SK-N-SH treated with all-trans-retinoic acid at 6 μM for 48 hours (cell line): ENCODE data around the gene MAP3K7CL.

Experiments
- ATAC-seq: fragments of 200-7000 bp; cut with Tn5 transposase; 3 replicates; pipeline ENCODE4 v1.9.1; 2020; ENCODE audit warnings: mild to moderate bottlenecking, moderate library complexity
- ARNTL ChIP-seq: fragments of 450-650 bp; formaldehyde crosslinking; IDR thresholded peaks from 2 replicates; pipeline ENCODE4 v1.5.0; 2020; ENCODE audit warnings: low read depth, mild to moderate bottlenecking, moderate library complexity, borderline replicate concordance
- BACH2 ChIP-seq: fragments of 250-450 bp; sonication (Bioruptor Pico); IDR thresholded peaks from 2 replicates; pipeline ENCODE4 v1.9.0; 2021; ENCODE audit warnings: mild to moderate bottlenecking, borderline replicate concordance
- GLIS3 ChIP-seq: fragments of 250-450 bp; sonication (Bioruptor Pico); IDR thresholded peaks from 2 replicates; pipeline ENCODE4 v1.5.0; 2020; ENCODE audit warnings: mild to moderate bottlenecking, moderate library complexity
- ISL1 ChIP-seq: fragments of 250-450 bp; sonication (Bioruptor Pico); IDR thresholded peaks from 2 replicates; pipeline ENCODE4 v2.1.2; 2022; ENCODE audit warnings: mild to moderate bottlenecking, moderate library complexity
- OSR1 ChIP-seq: fragments of 250-450 bp; sonication (Bioruptor Pico); IDR thresholded peaks from 2 replicates; pipeline ENCODE4 v1.8.0; 2022; ENCODE audit warnings: moderate library complexity, mild to moderate bottlenecking, inconsistent platforms
- PPARA ChIP-seq: fragments of 250-450 bp; sonication (Bioruptor Pico); IDR thresholded peaks from 2 replicates; pipeline ENCODE4 v1.5.0; 2020; ENCODE audit warnings: mild to moderate bottlenecking, borderline replicate concordance
- SNAI2 ChIP-seq: fragments of 250-450 bp; sonication (Bioruptor Pico); IDR thresholded peaks from 2 replicates; pipeline ENCODE4 v1.5.0; 2020; ENCODE audit warnings: mild to moderate bottlenecking, moderate library complexity
- TCF4 ChIP-seq: fragments of 250-450 bp; sonication (Bioruptor Pico); IDR thresholded peaks from 2 replicates; pipeline ENCODE4 v1.8.0; 2021; ENCODE audit warnings: mild to moderate bottlenecking, moderate library complexity, borderline replicate concordance
- TOX ChIP-seq: fragments of 250-450 bp; sonication (Bioruptor Pico); IDR thresholded peaks from 2 replicates; pipeline ENCODE4 v1.8.0; 2021; ENCODE audit warnings: mild to moderate bottlenecking, moderate library complexity, borderline replicate concordance
- TSHZ2 ChIP-seq: fragments of 250-450 bp; sonication (Bioruptor Pico); IDR thresholded peaks from 2 replicates; pipeline ENCODE4 v1.5.0; 2020; ENCODE audit warnings: mild to moderate bottlenecking, moderate library complexity
- ZC3H10 ChIP-seq: fragments of 250-450 bp; sonication (Bioruptor Pico); IDR thresholded peaks from 2 replicates; pipeline ENCODE4 v1.5.1; 2021; ENCODE audit warnings: mild to moderate bottlenecking, moderate library complexity
- ZFP3 ChIP-seq: fragments of 250-450 bp; sonication (Bioruptor Pico); IDR thresholded peaks from 2 replicates; pipeline ENCODE4 v1.5.0; 2020; ENCODE audit warnings: mild to moderate bottlenecking, moderate library complexity
- ZFP30 ChIP-seq: fragments of 450-650 bp; formaldehyde crosslinking; IDR thresholded peaks from 2 replicates; pipeline ENCODE4 v1.5.0; 2022; ENCODE audit warnings: mild to moderate bottlenecking, moderate library complexity
- ZNF565 ChIP-seq: fragments of 450-650 bp; formaldehyde crosslinking; conservative IDR thresholded peaks from 2 replicates; pipeline ENCODE4 v1.5.0; 2020; ENCODE audit warnings: low read depth, mild to moderate bottlenecking, moderate library complexity
- ZNF70 ChIP-seq: fragments of 450-650 bp; formaldehyde crosslinking; IDR thresholded peaks from 2 replicates; pipeline ENCODE4 v1.5.0; 2020; ENCODE audit warnings: mild to moderate bottlenecking, moderate library complexity
- ZNF8 ChIP-seq: fragments of 450-650 bp; formaldehyde crosslinking; IDR thresholded peaks from 2 replicates; pipeline ENCODE4 v1.5.0; 2020; ENCODE audit warnings: mild to moderate bottlenecking, moderate library complexity
- TF ChIP-seq, protein P1 (sequence below): fragments of 250-450 bp; sonication (Bioruptor Pico); IDR thresholded peaks from 2 replicates; pipeline ENCODE4 v1.8.0; 2021; ENCODE audit warnings: low read depth, mild to moderate bottlenecking, moderate library complexity, borderline replicate concordance
- TF ChIP-seq, protein P2 (sequence below): fragments of 250-450 bp; sonication (Bioruptor Pico); IDR thresholded peaks from 2 replicates; pipeline ENCODE4 v1.5.1; 2020; ENCODE audit warnings: low read depth, mild to moderate bottlenecking, moderate library complexity
- TF ChIP-seq, protein P3 (sequence below): fragments of 250-450 bp; sonication (Bioruptor Pico); IDR thresholded peaks from 2 replicates; pipeline ENCODE4 v1.8.0; 2020; ENCODE audit warnings: mild to moderate bottlenecking, moderate library complexity, borderline replicate concordance

The MAP3K7CL gene

GRCh38 chr21:29091033-29091432, 39.4 kb upstream of the MAP3K7CL start:
- peak; percentile 73 for ATAC-seq
- no peak for TF ChIP-seq ISL1 (CRISPR knock-in tag)
- TF ChIP-seq GLIS3 (CRISPR knock-in tag) = no peak
- no peak for TF ChIP-seq TOX
- TF ChIP-seq ZNF70 (CRISPR knock-in tag) = no peak
- TF ChIP-seq, protein P1, sequence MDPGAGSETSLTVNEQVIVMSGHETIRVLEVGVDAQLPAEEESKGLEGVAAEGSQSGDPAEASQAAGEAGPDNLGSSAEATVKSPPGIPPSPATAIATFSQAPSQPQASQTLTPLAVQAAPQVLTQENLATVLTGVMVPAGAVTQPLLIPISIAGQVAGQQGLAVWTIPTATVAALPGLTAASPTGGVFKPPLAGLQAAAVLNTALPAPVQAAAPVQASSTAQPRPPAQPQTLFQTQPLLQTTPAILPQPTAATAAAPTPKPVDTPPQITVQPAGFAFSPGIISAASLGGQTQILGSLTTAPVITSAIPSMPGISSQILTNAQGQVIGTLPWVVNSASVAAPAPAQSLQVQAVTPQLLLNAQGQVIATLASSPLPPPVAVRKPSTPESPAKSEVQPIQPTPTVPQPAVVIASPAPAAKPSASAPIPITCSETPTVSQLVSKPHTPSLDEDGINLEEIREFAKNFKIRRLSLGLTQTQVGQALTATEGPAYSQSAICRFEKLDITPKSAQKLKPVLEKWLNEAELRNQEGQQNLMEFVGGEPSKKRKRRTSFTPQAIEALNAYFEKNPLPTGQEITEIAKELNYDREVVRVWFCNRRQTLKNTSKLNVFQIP (CRISPR knock-in tag) = no peak
- TF ChIP-seq ZFP3 (CRISPR knock-in tag) = no peak
- TF ChIP-seq, protein P2, sequence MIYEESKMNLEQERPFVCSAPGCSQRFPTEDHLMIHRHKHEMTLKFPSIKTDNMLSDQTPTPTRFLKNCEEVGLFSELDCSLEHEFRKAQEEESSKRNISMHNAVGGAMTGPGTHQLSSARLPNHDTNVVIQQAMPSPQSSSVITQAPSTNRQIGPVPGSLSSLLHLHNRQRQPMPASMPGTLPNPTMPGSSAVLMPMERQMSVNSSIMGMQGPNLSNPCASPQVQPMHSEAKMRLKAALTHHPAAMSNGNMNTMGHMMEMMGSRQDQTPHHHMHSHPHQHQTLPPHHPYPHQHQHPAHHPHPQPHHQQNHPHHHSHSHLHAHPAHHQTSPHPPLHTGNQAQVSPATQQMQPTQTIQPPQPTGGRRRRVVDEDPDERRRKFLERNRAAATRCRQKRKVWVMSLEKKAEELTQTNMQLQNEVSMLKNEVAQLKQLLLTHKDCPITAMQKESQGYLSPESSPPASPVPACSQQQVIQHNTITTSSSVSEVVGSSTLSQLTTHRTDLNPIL (CRISPR knock-in tag) = no peak
- no peak for TF ChIP-seq OSR1 (CRISPR knock-in tag)
- TF ChIP-seq ZNF565 (CRISPR knock-in tag) = no peak
- no peak for TF ChIP-seq ARNTL (CRISPR knock-in tag)
- no peak for TF ChIP-seq TCF4 (CRISPR knock-in tag)
- no peak for TF ChIP-seq SNAI2 (CRISPR knock-in tag)
- no peak for TF ChIP-seq TSHZ2 (CRISPR knock-in tag)
- no peak for TF ChIP-seq BACH2 (CRISPR knock-in tag)
- TF ChIP-seq ZNF8 (CRISPR knock-in tag) = no peak
- no peak for TF ChIP-seq PPARA

GRCh38 chr21:29092102-29092959, 38.1 kb upstream of the MAP3K7CL start:
- TF ChIP-seq TOX (no peak), ZC3H10 (no peak), TSHZ2 (CRISPR knock-in tag) (no peak), ZFP3 (CRISPR knock-in tag) (no peak), ZFP30 (CRISPR knock-in tag) (no peak), SNAI2 (CRISPR knock-in tag) (no peak), ZNF565 (CRISPR knock-in tag) (no peak)
- TF ChIP-seq, protein P2 (CRISPR knock-in tag) = no peak
- TF ChIP-seq, protein P3, sequence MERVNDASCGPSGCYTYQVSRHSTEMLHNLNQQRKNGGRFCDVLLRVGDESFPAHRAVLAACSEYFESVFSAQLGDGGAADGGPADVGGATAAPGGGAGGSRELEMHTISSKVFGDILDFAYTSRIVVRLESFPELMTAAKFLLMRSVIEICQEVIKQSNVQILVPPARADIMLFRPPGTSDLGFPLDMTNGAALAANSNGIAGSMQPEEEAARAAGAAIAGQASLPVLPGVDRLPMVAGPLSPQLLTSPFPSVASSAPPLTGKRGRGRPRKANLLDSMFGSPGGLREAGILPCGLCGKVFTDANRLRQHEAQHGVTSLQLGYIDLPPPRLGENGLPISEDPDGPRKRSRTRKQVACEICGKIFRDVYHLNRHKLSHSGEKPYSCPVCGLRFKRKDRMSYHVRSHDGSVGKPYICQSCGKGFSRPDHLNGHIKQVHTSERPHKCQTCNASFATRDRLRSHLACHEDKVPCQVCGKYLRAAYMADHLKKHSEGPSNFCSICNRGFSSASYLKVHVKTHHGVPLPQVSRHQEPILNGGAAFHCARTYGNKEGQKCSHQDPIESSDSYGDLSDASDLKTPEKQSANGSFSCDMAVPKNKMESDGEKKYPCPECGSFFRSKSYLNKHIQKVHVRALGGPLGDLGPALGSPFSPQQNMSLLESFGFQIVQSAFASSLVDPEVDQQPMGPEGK (CRISPR knock-in tag) = no peak
- TF ChIP-seq, all 23 proteins: peak for 0
- ATAC-seq = peak; percentile 59
